HCT116 (cell line): ENCODE measurements around the gene OSGEPL1. TPM values are rescaled to one million over a fixed set of nuclear protein-coding genes. Genes with fewer than 3 reads are reported as not detected.

ENCODE experiments used
- ATAC-seq: fragments of 200-7000 bp; cut with Tn5 transposase; 2 replicates; pipeline ENCODE4 v1.9.1; 2020; ENCODE audit warnings: mild to moderate bottlenecking, moderate library complexity
- BruUV-seq: library from RNA; stranded (reverse); fragments of 400-500 nt; replicated peaks from 2 replicates; lab custom pipeline; 2021; lab: Mats Ljungman, UMichigan
- CTCF ChIA-PET: fragments of 300-600 bp; sonication (Branson Sonifier 250); formaldehyde crosslinking; loops from one replicate; lab custom pipeline; 2021; ENCODE audit warnings: antibody characterized with exemption; lab: Charles Lee
- POLR2A ChIA-PET: fragments of 300-600, 350-600 bp; sonication (Branson Sonifier 250); formaldehyde crosslinking; loops from one replicate; lab custom pipeline; 2021; ENCODE audit warnings: antibody characterized with exemption; lab: Charles Lee
- RAD21 ChIA-PET, 2 experiments: fragments of 300-600 bp; sonication (Branson Sonifier 250); formaldehyde crosslinking; loops; one replicate each; lab custom pipeline; 2023; ENCODE audit warnings: low total read pairs in 2 of 2; ENCODE audit not compliant: uncharacterized antibody in 2 of 2, unreplicated experiment in 2 of 2, low non-redundant PET in 1 of 2; lab: Charles Lee
- DNase-seq: peaks from one replicate; pipeline ENCODE4 v3.0.0-alpha.2; 2010; ENCODE audit warnings: low read depth, low spot score
- H2AFZ ChIP-seq: fragments of 200-600 bp; shearing (Covaris generic), sonication (generic); 2 replicates; pipeline ENCODE4 v1.6.1; 2017; ENCODE audit warnings: low read depth, mixed run types, mixed read lengths, antibody characterized with exemption, low read length; ENCODE audit not compliant: poor library complexity, severe bottlenecking
- H3K27ac ChIP-seq: 2 replicates; pipeline ENCODE4 v1.5.1; 2012; ENCODE audit warnings: low read depth, low read length
- H3K27me3 ChIP-seq: fragments of 200-600 bp; sonication (generic); 2 replicates; pipeline ENCODE4 v1.6.1; 2016; ENCODE audit warnings: mixed run types, low read length, mixed read lengths; ENCODE audit not compliant: insufficient read depth
- H3K36me3 ChIP-seq, 2 experiments: fragments of 200-500 bp in 1 of 2; fragments of 200-600 bp in 1 of 2; sonication (Bioruptor generic) in 1 of 2; sonication (generic) in 1 of 2; 2 replicates each; pipeline versions ENCODE4 v1.5.1 to v1.6.1; 2014 to 2016; ENCODE audit warnings: low read length in 2 of 2, inconsistent platforms in 1 of 2, mixed read lengths in 1 of 2, mixed run types in 1 of 2; ENCODE audit not compliant: insufficient read depth in 2 of 2, control insufficient read depth in 1 of 2
- H3K4me1 ChIP-seq, 2 experiments: fragments of 200-600 bp in 1 of 2; sonication (generic) in 1 of 2; 2 replicates each; pipeline versions ENCODE4 v1.5.1 to v1.6.1; 2012 to 2017; ENCODE audit warnings: low read length in 2 of 2, inconsistent platforms in 1 of 2, mild to moderate bottlenecking in 1 of 2, mixed read lengths in 1 of 2, mixed run types in 1 of 2, moderate library complexity in 1 of 2; ENCODE audit not compliant: insufficient read depth in 2 of 2, control insufficient read depth in 1 of 2
- H3K4me2 ChIP-seq: fragments of 200-600 bp; sonication (generic); 2 replicates; pipeline ENCODE4 v1.6.1; 2017; ENCODE audit warnings: mixed run types, low read length, mixed read lengths
- H3K4me3 ChIP-seq, 2 experiments: fragments of 200-600 bp in 1 of 2; sonication (generic) in 1 of 2; replicated peaks in 1 of 2; 2 replicates each; pipeline ENCODE4 v1.5.1; 2011 to 2016; ENCODE audit warnings: low read length in 2 of 2, control low read depth in 1 of 2, low read depth in 1 of 2, mild to moderate bottlenecking in 1 of 2, mixed read lengths in 1 of 2, mixed run types in 1 of 2
- H3K79me2 ChIP-seq: fragments of 200-600 bp; sonication (generic); 2 replicates; pipeline ENCODE4 v1.6.1; 2017; ENCODE audit warnings: mild to moderate bottlenecking, mixed run types, low read length, moderate library complexity, mixed read lengths; ENCODE audit not compliant: insufficient read depth
- H3K9ac ChIP-seq: fragments of 200-600 bp; sonication (generic); 2 replicates; pipeline ENCODE4 v1.6.1; 2016; ENCODE audit warnings: low read length, mixed read lengths
- H3K9me2 ChIP-seq: fragments of 200-600 bp; sonication (generic), shearing (Covaris generic); 2 replicates; pipeline ENCODE4 v1.6.1; 2017; ENCODE audit warnings: mixed run types, mild to moderate bottlenecking, moderate library complexity; ENCODE audit not compliant: insufficient read depth
- H3K9me3 ChIP-seq, 2 experiments: fragments of 200-500 bp in 1 of 2; fragments of 200-600 bp in 1 of 2; sonication (Bioruptor generic) in 1 of 2; sonication (generic) in 1 of 2; 2 replicates each; pipeline ENCODE4 v1.6.1; 2014 to 2017; ENCODE audit warnings: low read length in 2 of 2, mixed read lengths in 2 of 2, inconsistent platforms in 1 of 2, low read depth in 1 of 2, mild to moderate bottlenecking in 1 of 2, mixed run types in 1 of 2, moderate library complexity in 1 of 2; ENCODE audit not compliant: control insufficient read depth in 1 of 2, insufficient read depth in 1 of 2
- H4K20me1 ChIP-seq: fragments of 200-600 bp; sonication (generic), shearing (Covaris generic); 2 replicates; pipeline ENCODE4 v1.6.1; 2017; ENCODE audit warnings: mixed run types, mild to moderate bottlenecking, moderate library complexity; ENCODE audit not compliant: insufficient read depth
- CBX3 ChIP-seq: IDR thresholded peaks from 2 replicates; pipeline ENCODE4 v1.6.1; 2012; ENCODE audit warnings: low read depth
- EGR1 ChIP-seq: IDR thresholded peaks from 2 replicates; pipeline ENCODE4 v1.6.1; 2012; ENCODE audit warnings: low read depth
- ELF1 ChIP-seq: IDR thresholded peaks from 2 replicates; pipeline ENCODE4 v1.6.1; 2012; ENCODE audit warnings: low read depth, borderline replicate concordance
- EZH2 ChIP-seq: fragments of 200-600 bp; sonication (generic); IDR thresholded peaks from 2 replicates; pipeline ENCODE4 v1.6.1; 2017; ENCODE audit warnings: antibody characterized with exemption, mixed run types
- EZH2phosphoT487 ChIP-seq: fragments of 200-600 bp; IDR thresholded peaks from 2 replicates; pipeline ENCODE4 v1.6.1; 2018; ENCODE audit warnings: antibody characterized with exemption, borderline replicate concordance
- FOSL1 ChIP-seq: IDR thresholded peaks from 2 replicates; pipeline ENCODE4 v1.6.1; 2012; ENCODE audit warnings: low read depth
- POLR2AphosphoS5 ChIP-seq: IDR thresholded peaks from 2 replicates; pipeline ENCODE4 v1.6.1; 2011; ENCODE audit warnings: mild to moderate bottlenecking, low read depth, low read length, moderate library complexity
- RAD21 ChIP-seq: IDR thresholded peaks from 2 replicates; pipeline ENCODE4 v1.6.1; 2012; ENCODE audit warnings: low read depth, mild to moderate bottlenecking
- SP1 ChIP-seq: IDR thresholded peaks from 2 replicates; pipeline ENCODE4 v1.6.1; 2012; ENCODE audit warnings: low read depth
- SRF ChIP-seq: IDR thresholded peaks from 2 replicates; pipeline ENCODE4 v1.6.1; 2012; ENCODE audit warnings: low read depth
- TCF7L2 ChIP-seq: IDR thresholded peaks from 2 replicates; pipeline ENCODE4 v1.7.0; 2011; ENCODE audit warnings: borderline replicate concordance, inconsistent platforms; ENCODE audit not compliant: insufficient read depth, insufficient read length; ENCODE audit errors: extremely low read depth
- YY1 ChIP-seq: IDR thresholded peaks from 2 replicates; pipeline ENCODE4 v1.6.1; 2011; ENCODE audit warnings: low read length, low read depth, moderate library complexity, mild to moderate bottlenecking; ENCODE audit not compliant: insufficient replicate concordance; ENCODE audit errors: extremely low read depth
- ZFX ChIP-seq: fragments of 450-650 bp; IDR thresholded peaks from 2 replicates; pipeline ENCODE4 v1.6.1; 2017
- ZNF274 ChIP-seq: fragments of 200-500 bp; sonication (Bioruptor generic); IDR thresholded peaks from 2 replicates; pipeline ENCODE4 v1.6.1; 2014; ENCODE audit warnings: mild to moderate bottlenecking, low read depth, low read length, inconsistent platforms
- intact Hi-C: fragments of 100-400 bp; cut with micrococcal nuclease; formaldehyde crosslinking; loops from 2 replicates; pipeline ENCODE4 v1.10.0; 2022
- total RNA-seq: library from RNA; stranded (reverse); gene quantifications from one replicate; pipeline ENCODE4 v1.2.1, GENCODE V29; 2021; ENCODE audit not compliant: unreplicated experiment
- TF ChIP-seq, protein P1 (sequence below), 3 experiments: fragments of 200-600 bp in 1 of 3; sonication (generic) in 1 of 3; IDR thresholded peaks in 2 of 3; conservative IDR thresholded peaks in 1 of 3; 2 replicates each; pipeline ENCODE4 v1.5.1; 2012 to 2017; ENCODE audit warnings: low read depth in 2 of 3, low read length in 2 of 3, antibody characterized with exemption in 1 of 3, borderline replicate concordance in 1 of 3, control low read depth in 1 of 3, mild to moderate bottlenecking in 1 of 3, mixed read lengths in 1 of 3, mixed run types in 1 of 3, moderate library complexity in 1 of 3; ENCODE audit not compliant: insufficient read depth in 1 of 3
- TF ChIP-seq, protein P2 (sequence below): IDR thresholded peaks from 2 replicates; pipeline ENCODE4 v1.6.1; 2011; ENCODE audit warnings: mild to moderate bottlenecking, low read length, moderate library complexity; ENCODE audit not compliant: insufficient replicate concordance; ENCODE audit errors: extremely low read depth
- TF ChIP-seq, protein P3 (sequence below): IDR thresholded peaks from 2 replicates; pipeline ENCODE4 v1.6.1; 2012
- TF ChIP-seq, protein P4 (sequence below): IDR thresholded peaks from 2 replicates; pipeline ENCODE4 v1.6.1; 2012
- TF ChIP-seq, protein P5 (sequence below): IDR thresholded peaks from 2 replicates; pipeline ENCODE4 v1.6.1; 2012; ENCODE audit warnings: low read depth

The OSGEPL1 gene
- total RNA-seq, 1 experiment from 2014 or later = 11.2 TPM

DNA sequence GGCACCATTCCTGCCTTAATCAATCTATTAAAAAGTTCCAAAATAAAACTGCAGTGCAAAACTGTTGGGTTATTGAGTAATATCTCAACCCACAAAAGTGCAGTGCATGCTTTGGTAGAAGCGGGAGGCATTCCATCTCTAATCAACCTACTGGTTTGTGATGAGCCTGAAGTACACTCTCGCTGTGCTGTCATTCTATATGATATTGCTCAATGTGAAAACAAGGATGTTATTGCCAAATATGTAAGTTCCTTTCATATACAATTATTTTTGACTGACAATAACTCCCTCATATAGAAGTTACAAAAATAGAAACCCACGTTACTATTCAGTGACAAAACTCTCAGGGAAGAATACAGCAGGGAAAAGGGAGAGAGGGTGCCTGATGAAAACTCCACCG, 43.0 kb downstream of the OSGEPL1 start:
- ChIA-PET CTCF (no interaction called here), POLR2A (no interaction called here)
- no peak overlapping the region for H3K4me2 ChIP-seq
- TF ChIP-seq EGR1 (no peak), SP1 (no peak), EZH2 (no peak), SRF (no peak), YY1 (no peak), POLR2AphosphoS5 (no peak), EZH2phosphoT487 (no peak), ZFX (no peak), ELF1 (no peak), TCF7L2 (no peak), FOSL1 (no peak), ZNF274 (no peak), RAD21 (no peak), CBX3 (no peak)
- TF ChIP-seq, protein P1, sequence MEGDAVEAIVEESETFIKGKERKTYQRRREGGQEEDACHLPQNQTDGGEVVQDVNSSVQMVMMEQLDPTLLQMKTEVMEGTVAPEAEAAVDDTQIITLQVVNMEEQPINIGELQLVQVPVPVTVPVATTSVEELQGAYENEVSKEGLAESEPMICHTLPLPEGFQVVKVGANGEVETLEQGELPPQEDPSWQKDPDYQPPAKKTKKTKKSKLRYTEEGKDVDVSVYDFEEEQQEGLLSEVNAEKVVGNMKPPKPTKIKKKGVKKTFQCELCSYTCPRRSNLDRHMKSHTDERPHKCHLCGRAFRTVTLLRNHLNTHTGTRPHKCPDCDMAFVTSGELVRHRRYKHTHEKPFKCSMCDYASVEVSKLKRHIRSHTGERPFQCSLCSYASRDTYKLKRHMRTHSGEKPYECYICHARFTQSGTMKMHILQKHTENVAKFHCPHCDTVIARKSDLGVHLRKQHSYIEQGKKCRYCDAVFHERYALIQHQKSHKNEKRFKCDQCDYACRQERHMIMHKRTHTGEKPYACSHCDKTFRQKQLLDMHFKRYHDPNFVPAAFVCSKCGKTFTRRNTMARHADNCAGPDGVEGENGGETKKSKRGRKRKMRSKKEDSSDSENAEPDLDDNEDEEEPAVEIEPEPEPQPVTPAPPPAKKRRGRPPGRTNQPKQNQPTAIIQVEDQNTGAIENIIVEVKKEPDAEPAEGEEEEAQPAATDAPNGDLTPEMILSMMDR (IDR thresholded peaks at IDR 0.05 in 2 of 3, conservative IDR thresholded peaks at IDR 0.05 in 1 of 3; ENCODE audit: borderline replicate concordance in 1 of 3, insufficient read depth in 1 of 3, low read depth in 2 of 3, low read length in 2 of 3) = no peak
- TF ChIP-seq, protein P2, sequence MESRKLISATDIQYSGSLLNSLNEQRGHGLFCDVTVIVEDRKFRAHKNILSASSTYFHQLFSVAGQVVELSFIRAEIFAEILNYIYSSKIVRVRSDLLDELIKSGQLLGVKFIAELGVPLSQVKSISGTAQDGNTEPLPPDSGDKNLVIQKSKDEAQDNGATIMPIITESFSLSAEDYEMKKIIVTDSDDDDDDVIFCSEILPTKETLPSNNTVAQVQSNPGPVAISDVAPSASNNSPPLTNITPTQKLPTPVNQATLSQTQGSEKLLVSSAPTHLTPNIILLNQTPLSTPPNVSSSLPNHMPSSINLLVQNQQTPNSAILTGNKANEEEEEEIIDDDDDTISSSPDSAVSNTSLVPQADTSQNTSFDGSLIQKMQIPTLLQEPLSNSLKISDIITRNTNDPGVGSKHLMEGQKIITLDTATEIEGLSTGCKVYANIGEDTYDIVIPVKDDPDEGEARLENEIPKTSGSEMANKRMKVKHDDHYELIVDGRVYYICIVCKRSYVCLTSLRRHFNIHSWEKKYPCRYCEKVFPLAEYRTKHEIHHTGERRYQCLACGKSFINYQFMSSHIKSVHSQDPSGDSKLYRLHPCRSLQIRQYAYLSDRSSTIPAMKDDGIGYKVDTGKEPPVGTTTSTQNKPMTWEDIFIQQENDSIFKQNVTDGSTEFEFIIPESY = no peak
- TF ChIP-seq, protein P3, sequence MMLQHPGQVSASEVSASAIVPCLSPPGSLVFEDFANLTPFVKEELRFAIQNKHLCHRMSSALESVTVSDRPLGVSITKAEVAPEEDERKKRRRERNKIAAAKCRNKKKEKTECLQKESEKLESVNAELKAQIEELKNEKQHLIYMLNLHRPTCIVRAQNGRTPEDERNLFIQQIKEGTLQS = no peak
- TF ChIP-seq, protein P4, sequence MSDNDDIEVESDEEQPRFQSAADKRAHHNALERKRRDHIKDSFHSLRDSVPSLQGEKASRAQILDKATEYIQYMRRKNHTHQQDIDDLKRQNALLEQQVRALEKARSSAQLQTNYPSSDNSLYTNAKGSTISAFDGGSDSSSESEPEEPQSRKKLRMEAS = no peak
- TF ChIP-seq, protein P5, sequence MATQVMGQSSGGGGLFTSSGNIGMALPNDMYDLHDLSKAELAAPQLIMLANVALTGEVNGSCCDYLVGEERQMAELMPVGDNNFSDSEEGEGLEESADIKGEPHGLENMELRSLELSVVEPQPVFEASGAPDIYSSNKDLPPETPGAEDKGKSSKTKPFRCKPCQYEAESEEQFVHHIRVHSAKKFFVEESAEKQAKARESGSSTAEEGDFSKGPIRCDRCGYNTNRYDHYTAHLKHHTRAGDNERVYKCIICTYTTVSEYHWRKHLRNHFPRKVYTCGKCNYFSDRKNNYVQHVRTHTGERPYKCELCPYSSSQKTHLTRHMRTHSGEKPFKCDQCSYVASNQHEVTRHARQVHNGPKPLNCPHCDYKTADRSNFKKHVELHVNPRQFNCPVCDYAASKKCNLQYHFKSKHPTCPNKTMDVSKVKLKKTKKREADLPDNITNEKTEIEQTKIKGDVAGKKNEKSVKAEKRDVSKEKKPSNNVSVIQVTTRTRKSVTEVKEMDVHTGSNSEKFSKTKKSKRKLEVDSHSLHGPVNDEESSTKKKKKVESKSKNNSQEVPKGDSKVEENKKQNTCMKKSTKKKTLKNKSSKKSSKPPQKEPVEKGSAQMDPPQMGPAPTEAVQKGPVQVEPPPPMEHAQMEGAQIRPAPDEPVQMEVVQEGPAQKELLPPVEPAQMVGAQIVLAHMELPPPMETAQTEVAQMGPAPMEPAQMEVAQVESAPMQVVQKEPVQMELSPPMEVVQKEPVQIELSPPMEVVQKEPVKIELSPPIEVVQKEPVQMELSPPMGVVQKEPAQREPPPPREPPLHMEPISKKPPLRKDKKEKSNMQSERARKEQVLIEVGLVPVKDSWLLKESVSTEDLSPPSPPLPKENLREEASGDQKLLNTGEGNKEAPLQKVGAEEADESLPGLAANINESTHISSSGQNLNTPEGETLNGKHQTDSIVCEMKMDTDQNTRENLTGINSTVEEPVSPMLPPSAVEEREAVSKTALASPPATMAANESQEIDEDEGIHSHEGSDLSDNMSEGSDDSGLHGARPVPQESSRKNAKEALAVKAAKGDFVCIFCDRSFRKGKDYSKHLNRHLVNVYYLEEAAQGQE = no peak
- TF ChIP-seq, all 23 proteins: peak for 0
- intact Hi-C loops = no loop called here
- Histone ChIP-seq H3K4me1 (no peaks in the 10 kb centered on the region), H3K4me3 (no peak overlapping the region), H3K9me3 (no peaks in the 10 kb centered on the region), H3K9ac (no peak overlapping the region), H2AFZ (no peak overlapping the region), H3K36me3 (no peaks in the 10 kb centered on the region), H3K79me2 (no peaks in the 10 kb centered on the region), H3K27me3 (no peaks in the 10 kb centered on the region), H4K20me1 (no peaks in the 10 kb centered on the region), H3K9me2 (no peaks in the 10 kb centered on the region), H3K27ac (no peak overlapping the region)
- ATAC-seq (no peak), DNase-seq (no peak)
- RAD21 ChIA-PET = no interaction called here
- BruUV-seq = no TSS peak
